Measurements from ENCODE around the gene MN1.

Gene MN1

GRCh38 chr22:27801616-27802345, at the start of gene MN1:
Gene MN1, minus strand, starts transcription at chr22:27801756. Its CDS starts 1,213 bp downstream, at chr22:27800543.
- FAIRE-seq: no peak

- no peak for FAIRE-seq
These were observed 48.5 kb upstream of the MN1 start for GRCh38 chr22:27850000-27850521.

GRCh38 chr22:27848005-27848404, 46.4 kb upstream of the MN1 start:
- no peak for FAIRE-seq

GRCh38 chr22:27846910-27847309, 45.4 kb upstream of the MN1 start:
- FAIRE-seq: no peak

GRCh38 chr22:27846248-27846757, 44.7 kb upstream of the MN1 start:
- FAIRE-seq: no peak

- FAIRE-seq: no peak
These were observed 44.1 kb upstream of the MN1 start for GRCh38 chr22:27845644-27846043.

- FAIRE-seq: no peak
These were observed 43.4 kb upstream of the MN1 start for GRCh38 chr22:27844656-27845591.

GRCh38 chr22:27844256-27844655, 42.7 kb upstream of the MN1 start:
- no peak for FAIRE-seq

GRCh38 chr22:27843441-27843840, 41.9 kb upstream of the MN1 start:
- no peak for FAIRE-seq

- no peak for FAIRE-seq
These were observed 41.3 kb upstream of the MN1 start for GRCh38 chr22:27842669-27843431.

GRCh38 chr22:27842201-27842600, 40.6 kb upstream of the MN1 start:
- FAIRE-seq: no peak

- FAIRE-seq: no peak
These were observed 38.9 kb upstream of the MN1 start for GRCh38 chr22:27840436-27840835.

- FAIRE-seq: no peak
These were observed 37.6 kb upstream of the MN1 start for GRCh38 chr22:27839057-27839660.

- FAIRE-seq: no peak
These were observed 34.6 kb upstream of the MN1 start for GRCh38 chr22:27836181-27836580.

GRCh38 chr22:27835446-27835845, 33.9 kb upstream of the MN1 start:
- no peak for FAIRE-seq

- no peak for FAIRE-seq
These were observed 33.0 kb upstream of the MN1 start for GRCh38 chr22:27834364-27835185.

- FAIRE-seq: no peak
These were observed 32.2 kb upstream of the MN1 start for GRCh38 chr22:27833803-27834202.

- no peak for FAIRE-seq
These were observed 31.1 kb upstream of the MN1 start for GRCh38 chr22:27832606-27833005.

- FAIRE-seq: no peak
These were observed 28.1 kb upstream of the MN1 start for GRCh38 chr22:27829620-27830019.

GRCh38 chr22:27827604-27828587, 26.3 kb upstream of the MN1 start:
- no peak for FAIRE-seq
